ENCODE results near the gene ETV6.
A peak's percentile ranks its signal among the peaks of the same experiment; 100 is the strongest.

Gene ETV6

DNA sequence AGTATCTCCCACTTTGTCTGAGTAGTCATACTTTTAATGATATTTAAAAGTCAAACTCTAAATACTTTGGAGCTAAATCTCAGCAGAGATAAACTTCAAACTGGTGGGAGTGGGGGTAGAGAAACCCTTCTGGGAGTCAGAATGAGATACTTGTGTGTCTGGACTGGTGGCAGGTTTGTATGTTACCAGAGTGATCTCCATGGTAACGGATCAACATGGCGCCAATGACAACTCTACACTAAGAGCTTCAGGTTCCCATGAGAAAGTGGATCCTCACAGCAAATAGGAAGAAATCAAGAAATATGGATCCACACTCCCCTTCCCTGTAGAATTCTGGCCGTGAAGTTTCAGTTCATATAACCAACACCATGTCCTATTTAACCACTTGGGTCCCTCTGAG, 121.9 kb downstream of the ETV6 start:
- DNase-seq (ENCODE audit: low spot score) (peak; percentile 56), FAIRE-seq (no peak)

DNA sequence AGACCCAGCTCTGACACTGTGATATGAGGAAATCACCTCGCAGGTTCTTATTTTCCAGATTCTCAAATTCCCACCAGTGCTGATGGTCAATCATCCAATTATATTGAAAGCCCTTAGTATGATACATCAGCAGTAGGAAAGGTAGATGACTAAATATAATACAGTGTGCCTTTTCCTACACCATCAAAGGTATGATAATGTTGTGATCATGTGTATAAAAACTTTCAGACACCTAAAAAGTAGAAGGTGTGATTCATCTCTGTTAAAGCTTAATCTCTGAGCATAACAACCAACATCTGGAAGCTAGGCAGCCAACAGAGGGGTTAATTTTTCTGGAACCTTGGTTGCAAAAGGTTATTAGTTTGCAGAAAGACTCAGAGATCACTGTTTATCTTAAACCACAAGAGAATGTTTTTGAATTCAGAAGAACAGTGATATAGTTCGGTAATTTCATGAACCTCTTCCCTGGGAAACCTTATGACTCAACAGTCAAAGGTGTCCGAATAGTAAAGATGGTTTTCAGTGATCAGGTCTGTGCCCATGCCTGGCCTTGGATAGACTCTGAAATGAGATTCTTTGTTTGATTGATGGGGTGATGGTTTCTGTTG, 122.5 kb downstream of the ETV6 start:
- DNase-seq (ENCODE audit: low spot score) (peak; percentile 85), FAIRE-seq (peak; percentile 97)

DNA sequence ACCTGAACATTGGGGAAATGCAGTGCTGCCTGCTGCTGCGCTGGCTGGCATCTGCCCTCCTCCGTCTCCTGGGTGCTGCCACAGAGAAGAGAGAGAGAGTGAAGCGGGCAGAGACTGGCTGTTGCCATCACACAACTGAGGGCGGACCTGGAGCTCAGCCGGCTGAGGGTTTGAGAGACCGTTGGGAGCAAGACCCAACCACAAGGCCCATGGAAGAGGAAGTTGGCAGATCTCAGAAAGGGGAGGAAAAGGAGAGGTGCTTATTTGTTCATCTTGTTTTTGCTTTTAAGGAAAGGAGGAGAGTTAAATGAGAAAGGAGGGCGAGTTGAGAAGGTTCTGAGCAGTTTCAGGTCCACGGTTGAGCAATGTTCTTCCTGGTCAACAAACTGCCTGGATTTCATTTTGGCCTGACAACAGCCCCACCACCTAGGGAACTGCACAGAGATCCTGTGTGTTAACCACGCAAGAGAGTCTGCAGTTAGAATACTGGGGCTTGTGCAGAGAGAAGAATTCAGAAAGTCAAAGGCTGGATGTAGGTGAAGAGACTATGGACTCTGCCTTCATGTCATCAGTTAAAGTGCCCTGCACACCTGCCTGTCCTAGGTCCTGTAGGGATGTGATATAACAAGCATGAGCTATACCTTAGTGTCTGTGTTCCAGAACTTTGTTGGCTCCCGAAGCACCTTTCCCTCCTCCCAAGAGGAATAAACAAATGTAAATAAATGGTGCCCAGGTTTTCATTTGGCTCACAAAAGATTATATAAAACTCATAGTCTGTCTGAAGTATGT, 124.6 kb downstream of the ETV6 start:
- no peak for FAIRE-seq

DNA sequence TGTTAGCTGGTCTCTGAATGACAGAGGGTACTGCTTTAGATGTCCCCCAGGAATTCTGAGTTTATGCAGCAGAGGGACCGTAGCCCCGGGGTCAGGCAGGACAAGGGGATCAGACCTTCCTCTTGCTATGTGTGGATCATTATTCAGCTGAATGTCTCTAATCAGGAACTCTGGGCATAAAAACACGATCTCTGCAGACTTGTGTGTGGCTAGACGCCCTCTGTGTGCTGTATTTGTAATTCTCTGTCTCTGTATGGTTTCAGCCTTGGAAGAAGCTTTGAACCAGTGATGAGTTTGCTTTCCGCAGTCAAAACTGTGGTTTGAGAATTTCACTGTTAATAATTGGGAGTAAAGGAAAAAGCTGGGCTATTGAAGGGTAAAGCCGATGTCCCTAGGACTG, 125.3 kb downstream of the ETV6 start:
- DNase-seq (ENCODE audit: low spot score) (no peak), FAIRE-seq (no peak)

More for the DNA sequence above, 124.6 kb downstream of the ETV6 start:
- no peak for DNase-seq (ENCODE audit: low spot score)

DNA sequence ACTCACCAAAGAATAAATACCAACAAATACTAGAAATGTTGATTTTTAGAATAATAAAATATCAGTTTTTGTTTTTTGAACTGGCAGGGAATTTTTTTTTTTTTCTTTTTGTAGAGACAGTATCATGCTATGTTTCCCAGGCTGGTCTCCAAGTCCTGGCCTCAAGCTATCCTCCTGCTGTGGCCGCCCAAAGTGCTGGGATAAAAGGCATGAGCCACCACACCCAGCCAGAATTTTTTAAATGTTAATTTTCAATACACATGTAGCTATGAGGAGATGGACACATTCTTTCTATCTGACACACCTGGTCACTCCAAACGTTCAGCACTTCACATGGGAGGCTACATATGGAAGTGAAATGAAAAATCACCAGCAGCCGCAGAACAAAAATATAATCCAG, 126.8 kb downstream of the ETV6 start:
- no peak for DNase-seq (ENCODE audit: low spot score)
- no peak for FAIRE-seq

DNA sequence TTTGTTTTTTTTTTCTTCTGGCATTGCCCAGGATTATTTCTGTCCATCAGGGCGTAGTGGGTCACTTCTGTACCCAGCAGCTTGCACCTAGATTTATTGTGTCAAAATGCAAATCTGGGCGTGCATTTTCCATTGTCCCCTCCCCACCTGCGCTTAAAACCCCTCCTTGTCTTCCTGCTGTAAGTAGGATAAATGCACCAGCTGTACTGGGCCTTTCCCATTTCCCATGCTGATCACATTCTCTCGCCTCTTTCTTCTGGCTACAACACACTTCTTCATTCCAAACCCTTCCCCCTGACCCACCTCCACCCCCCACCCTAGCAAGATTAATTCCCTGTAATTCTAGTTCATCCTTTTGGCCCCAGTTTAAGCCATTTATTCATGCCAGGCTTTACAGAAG, 128.0 kb downstream of the ETV6 start:
- FAIRE-seq, result no peak

DNA sequence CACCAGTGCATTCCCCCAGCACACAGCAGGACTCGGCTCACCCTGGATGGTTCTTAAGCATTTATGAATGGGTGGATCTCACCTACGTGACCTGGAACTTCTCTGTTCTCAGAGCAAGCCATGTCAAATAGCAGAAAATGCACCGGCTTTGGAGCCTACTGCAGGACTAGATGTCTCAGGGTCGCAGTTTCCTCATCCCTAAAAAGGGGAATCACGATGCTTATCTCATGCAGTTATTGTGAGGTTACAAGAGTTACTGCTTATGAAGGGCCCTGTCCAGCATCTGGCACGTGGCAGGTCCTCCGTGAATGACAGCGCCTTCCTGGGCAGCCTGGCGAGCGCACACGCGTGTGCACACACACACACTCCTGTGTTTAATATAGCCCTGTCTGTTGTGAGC, 128.5 kb downstream of the ETV6 start:
- no peak for DNase-seq (ENCODE audit: low spot score)
- no peak for FAIRE-seq

More for the DNA sequence above, 128.0 kb downstream of the ETV6 start:
- DNase-seq (ENCODE audit: low spot score), result no peak

DNA sequence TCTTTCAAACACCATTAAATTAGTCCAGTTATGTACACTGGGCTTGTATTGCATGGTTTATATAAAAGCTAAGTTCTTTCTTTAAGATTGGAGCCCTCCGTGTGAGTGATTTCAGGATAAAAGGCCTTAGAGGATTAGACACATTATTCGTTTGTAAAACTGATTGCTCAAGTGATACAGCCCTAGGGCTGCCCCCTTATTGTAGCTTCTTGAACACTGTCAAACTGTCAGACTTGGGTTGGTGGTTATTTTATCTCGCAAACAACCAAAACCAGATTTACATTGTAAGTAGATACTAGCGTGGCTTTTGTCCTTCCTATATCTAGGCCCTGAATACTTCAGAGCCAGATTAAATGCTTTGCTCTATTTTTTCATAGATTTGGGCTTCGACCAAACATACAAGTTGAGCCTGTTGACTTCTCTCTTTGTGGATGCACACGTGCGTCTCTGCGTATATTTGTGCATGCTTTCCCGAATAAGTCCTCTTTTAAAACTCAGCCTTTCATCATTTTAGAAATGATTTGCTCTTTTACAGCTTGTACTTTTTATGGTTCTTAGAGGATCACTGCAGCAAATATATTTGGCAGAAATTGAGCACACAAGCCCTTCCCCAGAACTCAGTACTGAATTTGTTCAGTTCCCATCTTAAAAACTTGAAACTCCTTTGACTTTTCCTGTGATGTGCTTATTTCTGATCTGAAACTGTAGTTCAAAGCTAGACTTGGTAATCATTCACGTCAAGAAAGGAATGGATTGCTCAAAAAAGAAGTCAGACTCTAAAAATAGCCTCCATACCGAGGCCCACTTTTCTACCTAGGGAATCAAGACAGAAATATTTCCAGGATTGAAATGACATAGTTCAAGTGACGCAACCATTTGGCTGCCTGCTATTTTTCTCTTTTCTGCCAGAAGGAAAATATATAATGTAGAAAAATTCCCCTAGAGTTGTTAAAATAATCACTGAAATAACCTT, 129.5 kb downstream of the ETV6 start:
- no peak for FAIRE-seq
- no peak for DNase-seq (ENCODE audit: low spot score)

DNA sequence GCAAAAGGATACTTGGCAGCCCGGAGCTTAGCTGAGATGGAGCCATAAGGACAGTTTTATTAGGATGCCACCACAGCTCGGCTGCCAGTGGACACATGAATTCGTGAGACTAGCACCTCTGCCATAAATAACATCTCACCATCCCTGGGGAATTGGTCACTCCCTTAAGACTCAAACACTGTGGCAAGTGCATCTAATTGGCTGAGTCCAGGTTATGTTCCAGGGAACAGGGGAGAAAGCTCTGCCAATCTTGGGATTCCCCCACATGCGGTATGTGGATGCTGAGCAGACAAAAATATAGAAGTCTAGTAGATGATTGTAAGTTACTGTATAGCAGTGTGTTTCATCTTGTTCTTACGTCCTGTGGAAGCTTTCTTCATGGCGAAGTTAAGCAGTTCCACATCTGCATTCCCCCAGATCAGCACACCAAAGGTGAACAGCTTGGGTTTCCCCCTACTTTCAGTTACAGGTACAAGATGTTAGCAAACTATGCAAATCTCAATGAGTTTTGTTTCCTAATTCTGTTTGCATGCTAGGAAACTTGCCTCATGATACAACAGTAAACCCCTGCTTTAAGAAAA, 131.1 kb downstream of the ETV6 start:
- FAIRE-seq (no peak), DNase-seq (ENCODE audit: low spot score) (no peak)

DNA sequence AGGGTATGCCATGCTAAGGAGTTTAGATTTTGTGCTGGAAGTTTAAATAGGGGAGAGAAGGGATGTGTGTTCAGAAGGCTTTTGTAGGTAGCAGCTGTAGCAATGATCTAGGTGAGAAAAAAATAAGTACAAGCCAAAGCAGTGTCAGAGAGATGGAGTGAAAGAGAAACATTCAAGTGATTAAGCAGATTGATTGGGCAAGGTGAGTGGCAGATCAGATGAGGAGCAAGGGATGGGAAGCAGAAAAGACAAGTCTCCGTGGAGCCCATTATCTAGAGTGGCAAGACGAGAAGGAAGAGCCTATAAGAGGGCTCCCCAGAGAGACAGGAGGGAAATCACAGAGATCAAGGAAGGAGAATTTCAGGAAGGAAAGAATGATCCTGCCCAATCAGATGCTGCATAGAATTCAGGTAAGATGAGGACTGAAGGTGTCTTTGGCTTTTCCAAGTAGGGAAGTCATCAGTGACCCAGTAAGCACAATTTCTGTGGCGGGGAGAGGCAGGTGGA, 133.5 kb downstream of the ETV6 start:
- DNase-seq (ENCODE audit: low spot score) (no peak), FAIRE-seq (no peak)

DNA sequence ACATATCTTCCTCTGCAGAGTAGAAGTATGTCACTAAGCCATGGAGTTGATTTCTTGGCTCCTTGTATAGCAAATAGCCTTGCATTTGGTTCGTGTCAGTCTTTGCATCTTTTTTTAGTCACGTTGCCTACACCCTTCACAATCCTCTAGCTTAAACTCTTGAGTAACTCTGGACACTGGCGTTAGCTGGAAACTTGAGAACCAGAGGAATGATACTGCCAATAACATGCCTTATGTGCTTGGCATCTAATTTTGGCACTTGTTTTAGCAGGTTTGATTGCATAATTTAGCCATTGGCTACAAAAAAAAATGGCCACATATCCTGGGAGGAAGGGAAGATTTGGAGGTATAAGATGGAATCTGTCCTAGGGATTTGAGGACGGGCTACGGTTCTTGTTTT, 136.2 kb downstream of the ETV6 start:
- FAIRE-seq (no peak), DNase-seq (ENCODE audit: low spot score) (no peak)

DNA sequence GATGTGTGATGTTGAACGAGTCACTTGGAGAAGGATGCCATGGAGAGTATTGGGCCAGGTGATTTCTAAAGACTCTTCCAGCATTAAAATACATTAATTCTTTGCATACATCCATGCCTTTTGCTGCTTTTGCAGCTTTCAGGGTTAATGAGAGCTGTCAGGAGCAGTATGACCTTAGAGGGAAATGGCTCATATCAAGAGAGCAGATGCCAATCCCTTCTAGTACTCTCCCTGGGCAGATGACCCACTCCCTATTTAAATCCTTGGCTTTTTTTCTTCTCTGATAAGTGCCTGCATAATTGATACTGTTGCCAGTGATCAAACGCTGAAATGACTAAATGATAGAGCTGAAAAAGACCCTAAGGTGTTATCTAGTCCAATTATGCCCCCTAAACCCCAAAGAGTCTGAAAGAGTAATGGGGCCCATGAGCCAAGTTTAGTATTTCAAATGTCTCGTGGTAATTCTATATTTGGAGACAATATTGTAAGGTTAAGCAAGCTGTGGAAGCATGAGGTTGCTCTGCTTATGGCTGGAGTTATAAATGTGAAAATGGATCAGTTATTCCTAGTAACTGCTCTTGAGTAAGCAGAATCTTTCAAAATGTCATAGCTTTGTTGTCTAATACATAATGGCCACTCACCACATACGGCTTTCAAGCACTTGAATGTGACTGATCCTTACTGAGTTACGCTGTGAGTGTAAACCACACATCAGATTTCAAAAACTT, 137.3 kb downstream of the ETV6 start:
- FAIRE-seq (no peak), DNase-seq (ENCODE audit: low spot score) (no peak)

DNA sequence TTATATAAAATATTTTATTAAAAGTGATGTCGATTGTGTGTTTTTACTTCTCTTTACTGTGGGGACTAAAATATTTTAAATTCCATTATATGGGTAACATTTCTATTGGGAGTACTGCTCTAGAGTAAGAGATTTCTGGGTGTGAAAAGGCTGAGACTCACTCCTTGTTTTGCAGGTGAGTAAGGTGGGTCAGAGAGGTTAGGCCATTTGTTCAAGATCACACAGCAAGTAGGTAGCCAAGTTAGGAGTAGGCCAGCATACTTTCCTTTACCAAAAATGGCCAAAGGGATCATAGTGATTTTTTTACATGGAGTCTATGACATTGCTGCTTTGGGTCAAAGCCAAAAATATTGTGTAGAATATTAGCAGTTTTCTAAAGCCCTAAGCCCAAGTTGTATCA, 138.0 kb downstream of the ETV6 start:
- DNase-seq (ENCODE audit: low spot score), result no peak
- no peak for FAIRE-seq

DNA sequence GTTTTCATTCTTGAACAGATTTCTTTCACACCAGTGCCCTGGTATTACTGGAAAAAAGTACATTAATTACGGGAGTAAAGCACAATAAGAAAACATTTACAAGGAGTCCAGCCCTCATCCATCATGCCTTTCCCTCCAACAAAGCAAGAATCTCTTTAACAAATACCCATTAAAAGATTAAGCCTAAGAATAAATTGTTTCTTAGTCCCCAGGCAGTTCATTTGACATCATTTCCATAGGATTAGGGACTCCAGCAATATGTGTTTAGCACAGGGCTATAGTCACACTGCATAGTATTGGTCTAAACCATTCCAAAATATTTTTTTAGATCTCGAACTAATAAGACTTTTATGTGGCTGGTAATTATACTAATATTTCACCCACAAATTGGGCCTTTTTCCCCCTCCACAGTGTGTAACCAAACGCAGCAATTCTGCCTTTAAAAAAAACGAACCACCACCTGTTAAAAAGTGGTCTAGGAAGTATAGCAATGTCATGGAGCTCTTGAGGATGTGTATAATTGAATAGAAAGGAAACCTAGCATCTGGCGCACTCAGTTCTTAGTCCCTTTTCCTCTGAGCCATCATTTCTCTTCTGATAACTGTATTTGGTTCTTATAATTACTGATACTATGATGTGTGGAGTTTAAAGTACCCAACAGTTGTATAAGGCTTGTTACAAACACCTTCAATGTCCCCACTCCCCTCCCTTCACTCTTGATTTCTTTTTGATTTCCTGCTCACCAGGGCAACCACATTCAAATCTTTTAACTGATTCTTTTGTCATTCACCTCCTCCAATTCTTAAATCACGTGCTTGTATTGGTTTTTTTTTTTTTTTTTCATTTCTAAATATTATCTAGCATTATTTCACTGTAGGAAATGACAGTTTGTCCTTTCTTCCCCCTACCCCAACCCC, 138.7 kb downstream of the ETV6 start:
- no peak for FAIRE-seq

DNA sequence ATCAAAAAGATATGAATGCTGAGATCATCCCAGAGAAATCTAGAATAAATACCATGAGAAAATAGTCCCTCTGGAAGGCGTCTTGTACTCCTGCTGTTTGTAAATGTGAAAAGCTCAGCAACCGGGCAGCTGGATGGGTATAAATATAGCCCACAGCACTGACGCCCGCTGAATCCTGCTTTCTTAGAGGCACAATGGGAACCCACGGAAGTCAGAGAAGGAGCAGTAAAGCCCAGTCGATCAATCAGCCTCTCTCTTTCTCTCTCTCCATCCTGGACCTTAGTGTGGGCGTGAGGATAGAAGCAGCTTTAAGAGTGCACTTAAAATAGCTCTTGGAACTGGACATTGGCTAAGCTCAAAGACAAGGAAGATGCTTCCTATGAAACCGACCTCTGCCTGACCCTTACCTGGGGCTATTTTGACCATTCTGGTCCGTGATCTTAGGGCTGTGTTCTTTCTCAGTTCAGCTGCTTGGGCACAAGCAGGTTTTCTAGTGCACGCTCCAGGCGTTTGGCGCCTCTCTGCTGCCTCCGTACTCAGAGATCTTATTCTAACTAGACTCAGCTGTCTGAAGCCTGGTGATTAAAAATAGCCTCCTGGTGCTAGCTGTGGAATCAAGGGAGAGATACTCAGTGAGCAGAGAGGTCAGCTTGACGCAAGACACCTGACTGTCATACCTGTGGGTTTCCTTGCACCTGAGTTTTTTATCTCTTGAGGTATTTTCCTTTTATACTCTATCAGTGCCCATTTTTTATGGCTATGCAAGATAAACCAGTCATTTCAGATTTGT, 144.6 kb downstream of the ETV6 start:
- FAIRE-seq, result no peak
- no peak for DNase-seq (ENCODE audit: low spot score)

More for the DNA sequence above, 138.7 kb downstream of the ETV6 start:
- no peak for DNase-seq (ENCODE audit: low spot score)

DNA sequence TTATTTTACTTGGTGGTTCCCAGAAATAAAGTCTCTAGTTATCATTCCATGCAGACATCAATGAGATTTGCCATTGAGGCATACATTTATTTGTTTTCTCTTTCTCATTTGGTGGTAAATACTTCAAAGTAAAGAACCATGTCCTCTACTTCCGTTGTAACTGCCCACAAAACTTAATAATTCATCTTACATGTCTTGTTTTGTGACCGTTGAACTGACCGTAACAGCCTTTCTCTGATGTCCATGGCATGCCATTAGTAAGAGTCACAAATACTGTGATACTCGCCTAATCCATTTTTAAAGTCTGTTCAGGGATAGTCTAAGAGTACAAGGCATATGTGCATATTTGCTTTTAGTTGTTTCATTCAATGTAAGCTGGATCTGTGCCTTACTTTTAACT, 145.3 kb downstream of the ETV6 start:
- DNase-seq (ENCODE audit: low spot score) (peak; percentile 43), FAIRE-seq (no peak)

DNA sequence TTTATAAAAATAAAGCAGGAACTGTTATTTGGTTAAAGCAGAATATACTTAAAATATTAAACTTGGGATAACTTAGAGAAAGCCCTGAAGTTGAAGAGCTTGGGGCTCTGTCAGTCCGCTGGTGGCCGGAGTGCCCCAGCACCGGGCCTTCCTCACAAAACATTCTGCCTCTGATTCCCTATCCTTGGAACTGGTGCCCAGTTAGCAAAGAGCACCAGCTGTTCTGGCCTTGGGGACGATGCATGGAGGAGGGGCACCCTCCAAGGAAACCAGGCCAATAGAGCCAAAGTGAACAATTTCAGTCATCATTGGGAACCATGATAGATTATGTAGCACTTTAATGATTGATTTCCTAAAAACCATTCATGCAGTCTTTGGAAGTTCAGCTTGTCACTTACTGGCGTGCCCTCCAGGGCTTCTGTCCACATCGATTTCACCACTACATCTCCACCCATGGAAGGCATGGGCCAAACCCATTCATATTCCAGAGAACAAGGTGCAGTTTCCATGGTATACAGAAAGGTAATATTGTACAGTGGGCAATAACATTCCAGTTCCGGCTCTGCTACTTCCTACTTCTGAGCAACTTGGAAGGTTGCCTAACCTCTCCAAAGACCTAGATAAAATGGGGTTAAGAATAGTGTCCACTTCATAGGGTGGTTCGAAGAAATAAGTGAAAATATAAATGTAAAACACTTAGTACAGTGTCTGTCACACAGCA, 145.9 kb downstream of the ETV6 start:
- DNase-seq (ENCODE audit: low spot score) (no peak), FAIRE-seq (no peak)

DNA sequence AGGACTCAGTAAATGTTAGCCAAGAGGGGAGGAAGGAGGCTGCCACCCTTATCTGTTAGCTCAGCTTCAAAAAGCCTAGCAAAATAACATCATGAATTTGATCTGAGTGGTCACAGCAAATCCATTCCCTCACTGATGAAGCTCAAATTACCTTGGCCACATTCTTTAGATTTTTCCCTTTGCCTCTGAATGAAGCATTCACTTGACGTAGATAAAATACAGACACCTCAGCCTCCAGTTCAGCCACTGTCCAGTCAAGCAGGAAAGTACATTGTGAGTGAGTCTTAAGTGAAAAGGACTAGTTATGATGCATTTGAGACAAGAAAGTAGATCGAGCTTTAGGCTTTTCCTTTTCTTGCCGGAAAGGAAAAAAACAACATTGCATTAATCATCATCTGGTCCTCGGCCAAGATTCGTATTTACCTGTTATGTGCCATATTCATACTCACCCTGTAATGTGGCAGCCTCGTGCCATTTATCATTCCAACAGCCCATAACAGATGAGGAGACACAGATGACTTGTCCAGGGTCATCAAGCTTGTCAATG, 146.5 kb downstream of the ETV6 start:
- FAIRE-seq (peak; percentile 89), DNase-seq (ENCODE audit: low spot score) (peak; percentile 95)

Measured in RCC 7860 (cell line).